Epithelial cell of proximal tubule (primary cell): ENCODE data around the gene BLM. TPM values are rescaled to one million over a fixed set of nuclear protein-coding genes. Genes with fewer than 3 reads are reported as not detected.
"Not testable (repeated sequence)": the region's sequence is repeated elsewhere in the genome, so short reads cannot be mapped to it uniquely, and the experiment has no call there.

ENCODE experiments used
- DNase-seq: peaks from one replicate; pipeline ENCODE4 v3.0.0-alpha.2; 2011; ENCODE audit warnings: low read depth
- H3K4me3 ChIP-seq: 2 replicates; pipeline ENCODE4 v1.5.1; 2011; ENCODE audit warnings: low read depth, mild to moderate bottlenecking, low read length
- CTCF ChIP-seq: conservative IDR thresholded peaks from 2 replicates; pipeline ENCODE4 v1.5.1; 2012; ENCODE audit warnings: low read depth, mild to moderate bottlenecking, low read length
- total RNA-seq: library from RNA; depleted of rRNA; stranded (reverse); fragments of >200 nt; gene quantifications from 2 replicates; pipeline ENCODE4 v1.2.3, GENCODE V29; 2015

BLM gene
- total RNA-seq, 1 donor from 2014 or later, result 13.0 TPM

- H3K4me3 ChIP-seq, result no peak overlapping the region
- DNase-seq, result no peak
- TF ChIP-seq CTCF, result no peak
Observed at GRCh38 chr15:90820481-90820880, 103.3 kb downstream of the BLM start.

- H3K4me3 ChIP-seq, result no peak overlapping the region
- no peak for DNase-seq
- no peak for TF ChIP-seq CTCF
Observed at GRCh38 chr15:90822204-90822955, 105.2 kb downstream of the BLM start.

GRCh38 chr15:90823455-90823974 is 106.4 kb downstream of the BLM start:
- no peak for TF ChIP-seq CTCF
- no peak for DNase-seq
- H3K4me3 ChIP-seq, result no peak overlapping the region

GRCh38 chr15:90825115-90825899 is 108.2 kb downstream of the BLM start:
- not testable (repeated sequence) for DNase-seq, H3K4me3 ChIP-seq

- not testable (repeated sequence) for H3K4me3 ChIP-seq, DNase-seq
Observed at GRCh38 chr15:90826206-90826885, 109.2 kb downstream of the BLM start.

- no peak for TF ChIP-seq CTCF
Observed at GRCh38 chr15:90826886-90827435, 109.8 kb downstream of the BLM start.

GRCh38 chr15:90828111-90828510 is 111.0 kb downstream of the BLM start:
- no peak for DNase-seq

More at GRCh38 chr15:90826886-90827435, 109.8 kb downstream of the BLM start:
- DNase-seq, result no peak
- H3K4me3 ChIP-seq, result no peak overlapping the region

More at GRCh38 chr15:90828111-90828510, 111.0 kb downstream of the BLM start:
- H3K4me3 ChIP-seq, result no peak overlapping the region
- no peak for TF ChIP-seq CTCF
